HepG2 (cell line): Measurements from ENCODE around the gene ESPNL. TPM values are rescaled to one million over a fixed set of nuclear protein-coding genes. Genes with fewer than 3 reads are reported as not detected.

Source experiments
- ATAC-seq: fragments of 200-7000 bp; cut with Tn5 transposase; 3 replicates; pipeline ENCODE4 v1.9.1; 2020; ENCODE audit warnings: mild to moderate bottlenecking, moderate library complexity
- BruUV-seq: library from RNA; stranded (reverse); fragments of 400-500 nt; replicated peaks from 2 replicates; lab custom pipeline; 2021; lab: Mats Ljungman, UMichigan
- CTCF ChIA-PET: fragments of 300-600 bp; formaldehyde crosslinking; extraction: SDS; loops from one replicate; lab custom pipeline; 2021; ENCODE audit warnings: low total read pairs, inconsistent platforms, low intra/inter-chr PET ratio; lab: Yijun Ruan, JAX
- POLR2A ChIA-PET: fragments of 350-600 bp; sonication (Branson Sonifier 250); formaldehyde crosslinking; loops from one replicate; lab custom pipeline; 2020; ENCODE audit warnings: antibody characterized with exemption, inconsistent platforms; lab: Yijun Ruan, JAX
- DNase-seq: peaks from one replicate; pipeline ENCODE4 v3.0.0-alpha.2; 2015; ENCODE audit warnings: low spot score
- FAIRE-seq: peaks from 3 replicates; lab custom pipeline; 2011; peaks lifted over from hg19 to GRCh38; lab: Jason Lieb, UNC
- H2AFZ ChIP-seq: one replicate; pipeline ENCODE4 v1.6.1; 2011; ENCODE audit warnings: low read length, inconsistent platforms
- H3K27ac ChIP-seq: fragments of 300-600 bp; 3 replicates; pipeline ENCODE4 v1.8.0; 2011; ENCODE audit warnings: mixed run types, mild to moderate bottlenecking, mixed read lengths, low read length, inconsistent platforms; ENCODE audit not compliant: insufficient read depth; ENCODE audit errors: extremely low read length
- H3K27me3 ChIP-seq, 2 experiments: fragments of 200-600 bp in 1 of 2; 2 replicates in 1 of 2; 3 replicates in 1 of 2; pipeline versions ENCODE4 v1.6.0 to v1.8.0; 2011; ENCODE audit warnings: low read length in 2 of 2, mild to moderate bottlenecking in 2 of 2, moderate library complexity in 2 of 2, inconsistent platforms in 1 of 2; ENCODE audit not compliant: insufficient read depth in 2 of 2, control insufficient read depth in 1 of 2
- H3K36me3 ChIP-seq, 2 experiments: fragments of 200-600 bp in 1 of 2; replicated peaks in 1 of 2; 2 replicates in 1 of 2; 3 replicates in 1 of 2; pipeline versions ENCODE4 v1.5.1 to v1.8.0; 2011; ENCODE audit warnings: low read length in 2 of 2, inconsistent platforms in 1 of 2; ENCODE audit not compliant: insufficient read depth in 2 of 2, control insufficient read depth in 1 of 2
- H3K4me1 ChIP-seq: 2 replicates; pipeline ENCODE4 v1.5.1; 2012; ENCODE audit warnings: low read length, inconsistent platforms; ENCODE audit not compliant: insufficient read depth
- H3K4me2 ChIP-seq: 2 replicates; pipeline ENCODE4 v1.6.0; 2011; ENCODE audit warnings: low read depth, low read length, inconsistent platforms
- H3K4me3 ChIP-seq, 3 experiments: fragments of 200-600 bp in 1 of 3; sonication (generic), shearing (Covaris generic) in 1 of 3; replicated peaks in 1 of 3; 2 replicates each; pipeline ENCODE4 v1.5.1; 2011 to 2016; ENCODE audit warnings: low read length in 3 of 3, inconsistent platforms in 2 of 3, low read depth in 2 of 3, mild to moderate bottlenecking in 2 of 3, control low read depth in 1 of 3, mixed read lengths in 1 of 3; ENCODE audit not compliant: insufficient read depth in 1 of 3
- H3K79me2 ChIP-seq: one replicate; pipeline ENCODE4 v1.6.1; 2011; ENCODE audit warnings: low read length, inconsistent platforms; ENCODE audit not compliant: insufficient read depth
- H3K9ac ChIP-seq: 2 replicates; pipeline ENCODE4 v1.6.0; 2011; ENCODE audit warnings: mild to moderate bottlenecking, low read depth, low read length, inconsistent platforms; ENCODE audit not compliant: insufficient read depth
- H3K9me3 ChIP-seq: 2 replicates; pipeline ENCODE4 v1.5.1; 2012; ENCODE audit warnings: mild to moderate bottlenecking, low read length
- H4K20me1 ChIP-seq: 2 replicates; pipeline ENCODE4 v1.6.0; 2011; ENCODE audit warnings: inconsistent platforms, mild to moderate bottlenecking, low read length, moderate library complexity; ENCODE audit not compliant: insufficient read depth
- AGO2 ChIP-seq: fragments of 200-400 bp; formaldehyde crosslinking; optimal IDR thresholded peaks from 2 replicates; pipeline ENCODE3; 2017; ENCODE audit warnings: mild to moderate bottlenecking, low read depth, low read length, moderate library complexity
- IKZF1 ChIP-seq: fragments of 450-650 bp; IDR thresholded peaks from 2 replicates; pipeline ENCODE4 v1.7.1; 2016
- KLF9 ChIP-seq: IDR thresholded peaks from 2 replicates; pipeline ENCODE4 v1.6.1; 2016; ENCODE audit warnings: low read depth
- MTA1 ChIP-seq: sonication (generic); formaldehyde crosslinking; IDR thresholded peaks from 2 replicates; pipeline ENCODE4 v1.4.0; 2020; ENCODE audit warnings: missing genetic modification reagents, mild to moderate bottlenecking, borderline replicate concordance
- MYC ChIP-seq: sonication (generic); formaldehyde crosslinking; IDR thresholded peaks from 2 replicates; pipeline ENCODE4 v1.9.0; 2021; ENCODE audit warnings: missing genetic modification reagents, borderline replicate concordance
- NKX3-1 ChIP-seq: sonication (generic); formaldehyde crosslinking; IDR thresholded peaks from 2 replicates; pipeline ENCODE4 v1.5.0; 2020; ENCODE audit warnings: missing genetic modification reagents
- NONO ChIP-seq, 2 experiments: fragments of 450-650 bp in 1 of 2; sonication (generic) in 1 of 2; formaldehyde crosslinking in 1 of 2; IDR thresholded peaks in 1 of 2; conservative IDR thresholded peaks in 1 of 2; 2 replicates each; pipeline versions ENCODE4 v1.6.1 to v1.8.0; 2017 to 2022; ENCODE audit warnings: mild to moderate bottlenecking in 1 of 2, missing genetic modification reagents in 1 of 2, moderate library complexity in 1 of 2
- PLSCR1 ChIP-seq: sonication (generic); formaldehyde crosslinking; IDR thresholded peaks from 2 replicates; pipeline ENCODE4 v1.5.0; 2020; ENCODE audit warnings: missing genetic modification reagents, mild to moderate bottlenecking, borderline replicate concordance
- POLR2A ChIP-seq, 2 experiments: IDR thresholded peaks; 2 replicates each; pipeline ENCODE4 v1.6.1; 2011; ENCODE audit warnings: low read depth in 2 of 2, low read length in 2 of 2, mild to moderate bottlenecking in 1 of 2, moderate library complexity in 1 of 2; ENCODE audit not compliant: insufficient read depth in 1 of 2
- U2AF1 ChIP-seq: fragments of 200-400 bp; formaldehyde crosslinking; optimal IDR thresholded peaks from 2 replicates; pipeline ENCODE3; 2017; ENCODE audit warnings: mild to moderate bottlenecking, low read depth, low read length
- WGBS: methylation state at CpG from one replicate; pipeline ENCODE4 v1.1.6; 2017; ENCODE audit warnings: low lambda C conversion rate; 5-methylcytosine and 5-hydroxymethylcytosine counted together
- in situ Hi-C: cut with HindIII; loops from 2 replicates; pipeline ENCODE4 v1.10.0; 2017; ENCODE audit warnings: low pct_unique_long_range_greater_than_20kb; ENCODE audit not compliant: extremely low pct_ligation_motif_present
- intact Hi-C: fragments of 100-400 bp; cut with micrococcal nuclease; formaldehyde crosslinking; loops from one replicate; pipeline ENCODE4 v1.10.0; 2022; ENCODE audit not compliant: unreplicated experiment
- polyA plus RNA-seq, 8 experiments: library from polyadenylated mRNA; depleted of rRNA in 3 of 8; stranded (reverse) in 7 of 8; unstranded in 1 of 8; fragments of >200 nt; fragmentation: Illumina TruSeq in 4 of 8; extraction: Trizol in 4 of 8; gene quantifications; 2 replicates each; pipeline versions ENCODE4 v1.2.1 to v1.2.3, GENCODE V29; 2011 to 2016; ENCODE audit warnings: low read depth in 4 of 8, missing spikeins in 1 of 8, mixed read lengths in 1 of 8; ENCODE audit not compliant: insufficient read depth in 1 of 8
- total RNA-seq, 5 experiments: library from RNA; depleted of rRNA; stranded (reverse); fragments of >200 nt; fragmentation: Illumina TruSeq; extraction: Trizol; gene quantifications; 2 replicates each; pipeline ENCODE4 v1.2.3, GENCODE V29; 2016; ENCODE audit warnings: low read depth in 1 of 5

The ESPNL gene
- total and polyA plus RNA-seq, 2 of the 13 experiments (the other 11 are each of a cell fraction or from before 2014, with no cell fraction given) = 0.45 to 0.80 TPM

GRCh38 chr2:238097201-238097987, 2.7 kb upstream of the ESPNL start:
- intact Hi-C loops (no loop called here), in situ Hi-C loops (no loop called here)
- ChIA-PET CTCF (no interaction called here), POLR2A (interaction anchor here (1.8 kb wide), 1 partner anchor 37 kb away, joined by 5 read pairs; the partner anchor contains the start of gene SCLY)
- Histone ChIP-seq H4K20me1 (no peaks in the 10 kb centered on the region), H3K4me3 (no peak overlapping the region), H3K4me1 (peaks cover 3% of the 10 kb centered on the region; the same call in 1 of the 2 replicates), H3K79me2 (no peaks in the 10 kb centered on the region), H3K36me3 (peaks cover 2 to 4% of the 10 kb centered on the region in 2 experiments; a peak in 1 of 5 replicates), H3K27me3 (peaks cover 0 to 10% of the 10 kb centered on the region in 2 experiments; a peak in 2 of 5 replicates), H3K9me3 (no peaks in the 10 kb centered on the region), H2AFZ (no peak overlapping the region), H3K9ac (no peak overlapping the region), H3K4me2 (no peak overlapping the region), H3K27ac (no peak overlapping the region)
- WGBS = 91% methylated on average over 19 of the region's 19 CpGs
- TF ChIP-seq POLR2A (IDR thresholded peaks at IDR 0.05; ENCODE audit: insufficient read depth in 1 of 2, low read depth in 2 of 2, low read length in 2 of 2) (peak in 1 of 2 experiments; percentile 17; a peak in 1 of 4 replicates), MTA1 (no peak), PLSCR1 (no peak), MYC (peak; percentile 5; the same call in 1 of the 2 replicates), IKZF1 (no peak), AGO2 (peak; percentile 2), NONO (IDR thresholded peaks at IDR 0.05) (no peak), NONO (CRISPR knock-in tag; conservative IDR thresholded peaks at IDR 0.05) (no peak), U2AF1 (no peak), KLF9 (no peak), NKX3-1 (CRISPR knock-in tag) (no peak)
- no peak for ATAC-seq
- DNase-seq = no peak
- FAIRE-seq = no peak
- BruUV-seq = no TSS peak
